H1 (cell line): ENCODE results near the gene MADD. TPM values are rescaled to one million over a fixed set of nuclear protein-coding genes. Genes with fewer than 3 reads are reported as not detected.

Experiments
- CHD2 ChIP-seq: IDR thresholded peaks from 2 replicates; pipeline ENCODE4 v1.6.1; 2012; ENCODE audit warnings: low read length, improper control_type of control experiment
- RAD21 ChIP-seq, 2 experiments: IDR thresholded peaks in 1 of 2; conservative IDR thresholded peaks in 1 of 2; 2 replicates each; pipeline ENCODE4 v1.6.1; 2011; ENCODE audit warnings: low read depth in 2 of 2, low read length in 2 of 2, improper control_type of control experiment in 1 of 2, inconsistent platforms in 1 of 2, mild to moderate bottlenecking in 1 of 2, moderate library complexity in 1 of 2
- RBBP5 ChIP-seq: IDR thresholded peaks from 2 replicates; pipeline ENCODE4 v1.7.1; 2012; ENCODE audit warnings: low read depth, mild to moderate bottlenecking, inconsistent platforms, low read length, moderate library complexity, borderline replicate concordance
- SIX5 ChIP-seq: IDR thresholded peaks from 2 replicates; pipeline ENCODE4 v1.6.1; 2011; ENCODE audit warnings: mild to moderate bottlenecking, low read depth, low read length
- SP4 ChIP-seq: IDR thresholded peaks from 2 replicates; pipeline ENCODE4 v1.6.1; 2012; ENCODE audit warnings: low read length, inconsistent platforms
- polyA plus RNA-seq, 7 experiments: library from polyadenylated mRNA; depleted of rRNA in 3 of 7; stranded (reverse) in 5 of 7; unstranded in 2 of 7; fragments of >200 nt in 5 of 7; fragments of 200-250 nt in 2 of 7; gene quantifications; 1 replicate in 5 of 7; 2 replicates in 1 of 7; 4 replicates in 1 of 7; pipeline versions ENCODE4 v1.2.1 to v1.2.3, GENCODE V29; 2011 to 2013; ENCODE audit warnings: missing spikeins in 2 of 7, mixed read lengths in 2 of 7
- total RNA-seq: library from RNA; stranded (reverse); fragmentation: NEBNext Ultra II Directional; extraction: Animal tissue kit (Norgen Biotek cat#: 25700); gene quantifications from 2 replicates; pipeline ENCODE4 v1.2.1, GENCODE V29; 2021

The MADD gene
- total and polyA plus RNA-seq, 2 of the 8 experiments (the other 6 are each of a cell fraction or from before 2014, with no cell fraction given): 32.5 to 45.4 TPM

DNA sequence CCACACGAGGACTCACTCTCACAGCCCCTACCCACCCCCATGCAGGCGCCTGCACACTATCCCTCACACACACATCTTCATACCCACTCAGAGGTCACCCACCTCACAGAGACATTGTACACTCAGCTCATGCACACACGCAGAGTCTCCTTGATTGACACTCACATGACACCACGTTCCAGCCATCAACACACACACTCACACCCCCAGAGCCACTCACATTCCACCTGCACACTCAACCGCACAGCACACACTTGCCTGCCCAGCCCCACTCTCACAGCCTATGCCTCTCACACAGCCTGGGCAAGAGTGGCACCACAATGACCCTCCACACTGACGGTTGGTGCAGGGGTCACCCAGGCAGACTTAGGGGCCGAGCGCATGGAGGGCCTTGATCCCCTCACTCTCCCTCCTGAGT, 106.2 kb downstream of the MADD start (continued):
- TF ChIP-seq SP4: no peak
- no peak for TF ChIP-seq SIX5
- no peak for TF ChIP-seq CHD2
- TF ChIP-seq RAD21 (IDR thresholded peaks at IDR 0.05 in 1 of 2, conservative IDR thresholded peaks at IDR 0.05 in 1 of 2; ENCODE audit: low read depth in 2 of 2, low read length in 2 of 2): no peak
- TF ChIP-seq RBBP5: no peak
